GM12872 (cell line): Measurements from ENCODE around the gene NGRN.

ENCODE experiments used
- CTCF ChIP-seq: IDR thresholded peaks from 3 replicates; pipeline ENCODE4 v1.5.1; 2011; ENCODE audit warnings: low read depth, mild to moderate bottlenecking, low read length, moderate library complexity; ENCODE audit not compliant: insufficient read depth

The NGRN gene

GRCh38 chr15:90286678-90287077 is 21.2 kb downstream of the NGRN start:
- peak; percentile 61 for TF ChIP-seq CTCF

GRCh38 chr15:90287101-90287500 is 21.6 kb downstream of the NGRN start:
- no peak for TF ChIP-seq CTCF

GRCh38 chr15:90287946-90288345 is 22.5 kb downstream of the NGRN start:
- TF ChIP-seq CTCF, result no peak

- TF ChIP-seq CTCF, result no peak
These were observed 26.3 kb downstream of the NGRN start for GRCh38 chr15:90291679-90292356.

GRCh38 chr15:90293040-90293810 is 27.8 kb downstream of the NGRN start:
- peak; percentile 91 for TF ChIP-seq CTCF

- TF ChIP-seq CTCF, result no peak
These were observed 28.7 kb downstream of the NGRN start for GRCh38 chr15:90294159-90294558.

GRCh38 chr15:90294601-90295269 is 29.3 kb downstream of the NGRN start:
- no peak for TF ChIP-seq CTCF
